ENCODE data around the gene CCDC154.

GRCh38 chr16:1432388-1433262 is 11.7 kb downstream of the CCDC154 start:
- TF ChIP-seq, protein P1, sequence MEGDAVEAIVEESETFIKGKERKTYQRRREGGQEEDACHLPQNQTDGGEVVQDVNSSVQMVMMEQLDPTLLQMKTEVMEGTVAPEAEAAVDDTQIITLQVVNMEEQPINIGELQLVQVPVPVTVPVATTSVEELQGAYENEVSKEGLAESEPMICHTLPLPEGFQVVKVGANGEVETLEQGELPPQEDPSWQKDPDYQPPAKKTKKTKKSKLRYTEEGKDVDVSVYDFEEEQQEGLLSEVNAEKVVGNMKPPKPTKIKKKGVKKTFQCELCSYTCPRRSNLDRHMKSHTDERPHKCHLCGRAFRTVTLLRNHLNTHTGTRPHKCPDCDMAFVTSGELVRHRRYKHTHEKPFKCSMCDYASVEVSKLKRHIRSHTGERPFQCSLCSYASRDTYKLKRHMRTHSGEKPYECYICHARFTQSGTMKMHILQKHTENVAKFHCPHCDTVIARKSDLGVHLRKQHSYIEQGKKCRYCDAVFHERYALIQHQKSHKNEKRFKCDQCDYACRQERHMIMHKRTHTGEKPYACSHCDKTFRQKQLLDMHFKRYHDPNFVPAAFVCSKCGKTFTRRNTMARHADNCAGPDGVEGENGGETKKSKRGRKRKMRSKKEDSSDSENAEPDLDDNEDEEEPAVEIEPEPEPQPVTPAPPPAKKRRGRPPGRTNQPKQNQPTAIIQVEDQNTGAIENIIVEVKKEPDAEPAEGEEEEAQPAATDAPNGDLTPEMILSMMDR (IDR thresholded peaks at IDR 0.05) = no peak
- TF ChIP-seq POLR2AphosphoS5 (IDR thresholded peaks at IDR 0.05) = no peak
